MCF 10A (cell line): Measurements from ENCODE around the gene SYNGR4. TPM values are rescaled to one million over a fixed set of nuclear protein-coding genes. Genes with fewer than 3 reads are reported as not detected.
"Not testable (repeated sequence)": the region's sequence is repeated elsewhere in the genome, so short reads cannot be mapped to it uniquely, and the experiment has no call there.

Experiments
- Bru-seq: library from RNA; stranded (reverse); fragments of 400-500 nt; gene quantifications from one replicate; lab custom pipeline; 2021; lab: Mats Ljungman, UMichigan
- BruChase-seq, 2 experiments: library from RNA; stranded (reverse); fragments of 400-500 nt; gene quantifications; one replicate each; lab custom pipeline; 2021; lab: Mats Ljungman, UMichigan
- BruUV-seq: library from RNA; stranded (reverse); fragments of 400-500 nt; replicated peaks from 2 replicates; lab custom pipeline; 2021; lab: Mats Ljungman, UMichigan
- CTCF ChIA-PET: fragments of 300-600 bp; sonication (Branson Sonifier 250); formaldehyde crosslinking; extraction: SDS; loops from one replicate; lab custom pipeline; 2021; ENCODE audit warnings: antibody characterized with exemption, inconsistent platforms; lab: Yijun Ruan, JAX
- POLR2A ChIA-PET: fragments of 300-600, 350-650 bp; sonication (Branson Sonifier 250); formaldehyde crosslinking; extraction: SDS; loops from one replicate; lab custom pipeline; 2020; ENCODE audit warnings: antibody characterized with exemption, inconsistent platforms; lab: Yijun Ruan, JAX
- DNase-seq: peaks from one replicate; pipeline ENCODE4 v3.0.0-alpha.2; 2018; ENCODE audit not compliant: unreplicated experiment
- H3K27ac Mint-ChIP-seq: one replicate; pipeline ENCODE4 v1.8.0; 2022; ENCODE audit warnings: mild to moderate bottlenecking, low read depth, mixed read lengths; ENCODE audit not compliant: unreplicated experiment
- H3K27me3 Mint-ChIP-seq: one replicate; pipeline ENCODE4 v1.8.0; 2022; ENCODE audit warnings: mixed read lengths; ENCODE audit not compliant: insufficient read depth, unreplicated experiment
- H3K36me3 Mint-ChIP-seq: one replicate; pipeline ENCODE4 v1.8.0; 2022; ENCODE audit warnings: mild to moderate bottlenecking, moderate library complexity, mixed read lengths; ENCODE audit not compliant: insufficient read depth, unreplicated experiment
- H3K4me1 Mint-ChIP-seq: one replicate; pipeline ENCODE4 v1.8.0; 2022; ENCODE audit warnings: mixed read lengths; ENCODE audit not compliant: insufficient read depth, unreplicated experiment
- H3K4me3 Mint-ChIP-seq: one replicate; pipeline ENCODE4 v1.8.0; 2022; ENCODE audit warnings: mild to moderate bottlenecking, moderate library complexity, mixed read lengths; ENCODE audit not compliant: unreplicated experiment
- H3K9me3 Mint-ChIP-seq: one replicate; pipeline ENCODE4 v1.8.0; 2022; ENCODE audit warnings: mixed read lengths; ENCODE audit not compliant: unreplicated experiment
- CTCF ChIP-seq: fragments of 200-600 bp; IDR thresholded peaks from one replicate; pipeline ENCODE4 v1.8.0; 2022; ENCODE audit warnings: antibody characterized with exemption, mild to moderate bottlenecking; ENCODE audit not compliant: unreplicated experiment
- intact Hi-C: fragments of 100-400 bp; cut with micrococcal nuclease; formaldehyde crosslinking; loops from 2 replicates; pipeline ENCODE4 v1.14.1; 2022
- long read RNA-seq: library from polyadenylated mRNA; stranded (forward); transcript quantifications from one replicate; pipeline ENCODE4 v2.0.0, GENCODE V29; 2022
- total RNA-seq: library from RNA; stranded (reverse); gene quantifications from 2 replicates; pipeline ENCODE4 v1.2.3, GENCODE V29; 2022

SYNGR4 gene
- not detected in 2 replicates for total RNA-seq
- not detected for Bru-seq, nascent RNA
- BruChase-seq, experiment 1, labeled RNA remaining after a 6-hour chase: not detected
- not detected for BruChase-seq, experiment 2, labeled RNA remaining after a 2-hour chase
- long read RNA-seq: 0 reads

GRCh38 chr19:48363810-48364597 lies at the start of gene SYNGR4, which contains the start of gene TMEM143:
Gene SYNGR4 (plus strand): TSS chr19:48364367. CDS start chr19:48365843, 1,476 bp downstream.
Gene TMEM143 (minus strand): TSS chr19:48363940. CDS start chr19:48363920, 20 bp downstream.
- intact Hi-C loops: no loop called here
- BruUV-seq: no TSS peak

GRCh38 chr19:48315712-48316111 lies 48.5 kb upstream of the SYNGR4 start:
- intact Hi-C loops: no loop called here

More at GRCh38 chr19:48363810-48364597, at the start of gene SYNGR4, which contains the start of gene TMEM143:
- Mint-ChIP-seq H3K27ac (peak within 1 kb of the TSS; percentile 88), H3K36me3 (peaks cover 6% of the 10 kb centered on the region), H3K9me3 (no peaks in the 10 kb centered on the region), H3K4me1 (no peaks in the 10 kb centered on the region), H3K27me3 (no peaks in the 10 kb centered on the region), H3K4me3 (peak within 1 kb of the TSS; percentile 79)
- no peak for TF ChIP-seq CTCF
- POLR2A ChIA-PET: interaction anchor here (0.6 to 2.9 kb wide), 18 partner anchors 9 to 253 kb away, joined by 3 to 43 read pairs (median 4); partner anchors contain the start of genes GRWD1 and KDELR1
- CTCF ChIA-PET: interaction anchor here (0.5 to 1.1 kb wide), 7 partner anchors 24 to 1750 kb away, joined by 3 to 4 read pairs (median 3); a partner anchor contains a TSS
- peak; percentile 100 for DNase-seq

GRCh38 chr19:48317708-48317960 lies 46.5 kb upstream of the SYNGR4 start:
- H3K9me3 Mint-ChIP-seq, H3K27me3 Mint-ChIP-seq, H3K36me3 Mint-ChIP-seq, H3K27ac Mint-ChIP-seq, intact Hi-C loops, BruUV-seq, DNase-seq, H3K4me3 Mint-ChIP-seq: not testable (repeated sequence)
- H3K4me1 Mint-ChIP-seq: peaks cover 18% of the 10 kb centered on the region
- CTCF ChIA-PET: interaction anchor here (0.6 to 2.2 kb wide), 5 partner anchors 11 to 235 kb away, joined by 3 to 7 read pairs (median 4); no protein-coding TSS in a partner anchor
- POLR2A ChIA-PET: interaction anchor here (9.4 kb wide), 1 partner anchor 15 kb away, joined by 139 read pairs; no protein-coding TSS in a partner anchor

More at GRCh38 chr19:48315712-48316111, 48.5 kb upstream of the SYNGR4 start:
- TF ChIP-seq CTCF: no peak
- no peak overlapping the region for H3K4me3 Mint-ChIP-seq
- H3K27ac Mint-ChIP-seq: no peak overlapping the region
- no peaks in the 10 kb centered on the region for H3K36me3 Mint-ChIP-seq
- CTCF ChIA-PET: interaction anchor here (0.6 to 0.7 kb wide), 2 partner anchors 76 to 190 kb away, joined by 3 read pairs; partner anchors contain the start of gene KDELR1
- BruUV-seq: no TSS peak
- DNase-seq: no peak
- no peaks in the 10 kb centered on the region for H3K9me3 Mint-ChIP-seq
- POLR2A ChIA-PET: no interaction called here
- H3K4me1 Mint-ChIP-seq: peaks cover 11% of the 10 kb centered on the region
- H3K27me3 Mint-ChIP-seq: no peaks in the 10 kb centered on the region

GRCh38 chr19:48318286-48318987 lies 45.7 kb upstream of the SYNGR4 start:
- intact Hi-C loops: no loop called here
- ChIA-PET CTCF (interaction anchor here (0.6 to 2.2 kb wide), 6 partner anchors 12 to 332 kb away, joined by 3 to 7 read pairs (median 4); no protein-coding TSS in a partner anchor), POLR2A (interaction anchor here (9.4 kb wide), 1 partner anchor 14 kb away, joined by 139 read pairs; no protein-coding TSS in a partner anchor)
- no TSS peak for BruUV-seq
- Mint-ChIP-seq H3K4me3 (no peak overlapping the region), H3K36me3 (no peaks in the 10 kb centered on the region), H3K27me3 (no peaks in the 10 kb centered on the region), H3K4me1 (peaks cover 19% of the 10 kb centered on the region), H3K27ac (no peak overlapping the region), H3K9me3 (no peaks in the 10 kb centered on the region)
- no peak for TF ChIP-seq CTCF
- no peak for DNase-seq
